SK-N-SH (cell line): ENCODE data around the gene ATG9A. TPM values are rescaled to one million over a fixed set of nuclear protein-coding genes. Genes with fewer than 3 reads are reported as not detected.

Experiments used
- CTCF ChIA-PET: fragments of 300-600, 350-600 bp; formaldehyde crosslinking; extraction: SDS; loops from one replicate; lab custom pipeline; 2021; lab: Yijun Ruan, JAX
- POLR2A ChIA-PET: fragments of 350-600 bp; sonication (Branson Sonifier 250); formaldehyde crosslinking; extraction: SDS; loops from one replicate; lab custom pipeline; 2020; ENCODE audit warnings: antibody characterized with exemption, inconsistent platforms; lab: Yijun Ruan, JAX
- DNase-seq: peaks from one replicate; pipeline ENCODE4 v3.0.0; 2012
- H2AFZ ChIP-seq: fragments of 200-600 bp; sonication (generic); 2 replicates; pipeline ENCODE4 v1.8.1; 2016; ENCODE audit warnings: antibody characterized with exemption, mild to moderate bottlenecking, low read depth
- H3F3A ChIP-seq: fragments of 200-600 bp; sonication (generic); replicated peaks from 2 replicates; pipeline ENCODE3; 2016; ENCODE audit warnings: antibody characterized with exemption, mild to moderate bottlenecking; ENCODE audit not compliant: insufficient read depth
- H3K27ac ChIP-seq, 2 experiments: fragments of 200-500 bp in 1 of 2; fragments of 200-600 bp in 1 of 2; sonication (Bioruptor generic) in 1 of 2; sonication (generic), shearing (Covaris generic) in 1 of 2; 2 replicates each; pipeline versions ENCODE4 v1.5.1 to v1.6.1; 2014 to 2016; ENCODE audit warnings: low read depth in 2 of 2, inconsistent platforms in 1 of 2, low read length in 1 of 2, mild to moderate bottlenecking in 1 of 2, mixed read lengths in 1 of 2
- H3K27me3 ChIP-seq: fragments of 200-600 bp; sonication (generic), shearing (Covaris generic); 2 replicates; pipeline ENCODE4 v1.6.1; 2016; ENCODE audit warnings: mixed run types; ENCODE audit not compliant: insufficient read depth
- H3K36me3 ChIP-seq, 2 experiments: fragments of 200-500 bp in 1 of 2; fragments of 200-600 bp in 1 of 2; sonication (Bioruptor generic) in 1 of 2; sonication (generic) in 1 of 2; replicated peaks in 1 of 2; 2 replicates each; pipeline versions ENCODE3 to v1.5.1; 2014 to 2016; ENCODE audit warnings: low read length in 1 of 2, mild to moderate bottlenecking in 1 of 2; ENCODE audit not compliant: insufficient read depth in 2 of 2, control insufficient read depth in 1 of 2
- H3K4me1 ChIP-seq, 2 experiments: fragments of 200-500 bp in 1 of 2; fragments of 200-600 bp in 1 of 2; sonication (Bioruptor generic) in 1 of 2; sonication (generic), shearing (Covaris generic) in 1 of 2; 2 replicates each; pipeline versions ENCODE4 v1.5.1 to v1.6.1; 2014 to 2016; ENCODE audit warnings: low read depth in 1 of 2, low read length in 1 of 2, mixed run types in 1 of 2; ENCODE audit not compliant: insufficient read depth in 2 of 2, control insufficient read depth in 1 of 2
- H3K4me2 ChIP-seq: fragments of 200-600 bp; sonication (generic), shearing (Covaris generic); 2 replicates; pipeline ENCODE4 v1.6.1; 2017; ENCODE audit warnings: mixed run types
- H3K4me3 ChIP-seq, 2 experiments: fragments of 200-500 bp in 1 of 2; fragments of 200-600 bp in 1 of 2; sonication (Bioruptor generic) in 1 of 2; sonication (generic), shearing (Covaris generic) in 1 of 2; 2 replicates each; pipeline versions ENCODE4 v1.5.1 to v1.8.1; 2014 to 2016; ENCODE audit warnings: low read depth in 2 of 2, inconsistent platforms in 1 of 2, low read length in 1 of 2, mild to moderate bottlenecking in 1 of 2, mixed read lengths in 1 of 2, moderate library complexity in 1 of 2
- H3K79me2 ChIP-seq: fragments of 200-600 bp; sonication (generic); 2 replicates; pipeline ENCODE4 v1.8.1; 2017; ENCODE audit warnings: mild to moderate bottlenecking; ENCODE audit not compliant: insufficient read depth
- H3K9ac ChIP-seq: fragments of 200-600 bp; sonication (generic); 2 replicates; pipeline ENCODE4 v1.6.1; 2017; ENCODE audit warnings: mixed run types
- H3K9me2 ChIP-seq: fragments of 200-600 bp; sonication (generic); 2 replicates; pipeline ENCODE4 v1.6.1; 2017; ENCODE audit warnings: mixed run types
- H3K9me3 ChIP-seq: fragments of 200-600 bp; sonication (generic); 2 replicates; pipeline ENCODE4 v1.6.1; 2017; ENCODE audit warnings: mixed run types, mild to moderate bottlenecking, moderate library complexity
- H4K20me1 ChIP-seq: fragments of 200-600 bp; sonication (generic); 2 replicates; pipeline ENCODE4 v1.6.1; 2017; ENCODE audit warnings: mild to moderate bottlenecking, mixed run types; ENCODE audit not compliant: insufficient read depth
- CTCF ChIP-seq: fragments of 200-600 bp; sonication (generic); IDR thresholded peaks from 2 replicates; pipeline ENCODE4 v1.6.1; 2017; ENCODE audit warnings: antibody characterized with exemption, mild to moderate bottlenecking, moderate library complexity
- ELF1 ChIP-seq: IDR thresholded peaks from 2 replicates; pipeline ENCODE4 v1.4.0; 2012
- EP300 ChIP-seq, 2 experiments: IDR thresholded peaks; 2 replicates each; pipeline versions ENCODE4 v1.4.0 to v1.6.1; 2012; ENCODE audit warnings: borderline replicate concordance in 1 of 2, low read depth in 1 of 2, low read length in 1 of 2
- FOSL2 ChIP-seq: IDR thresholded peaks from 2 replicates; pipeline ENCODE4 v1.4.0; 2012; ENCODE audit warnings: low read depth, mild to moderate bottlenecking, moderate library complexity, borderline replicate concordance
- FOXJ3 ChIP-seq: sonication (generic); formaldehyde crosslinking; IDR thresholded peaks from 2 replicates; pipeline ENCODE4 v1.5.1; 2020; ENCODE audit warnings: mild to moderate bottlenecking, missing genetic modification reagents
- FOXM1 ChIP-seq: IDR thresholded peaks from 2 replicates; pipeline ENCODE4 v1.4.0; 2012; ENCODE audit warnings: low read depth, mild to moderate bottlenecking
- GATA2 ChIP-seq: sonication (generic); formaldehyde crosslinking; IDR thresholded peaks from 2 replicates; pipeline ENCODE4 v1.5.0; 2020; ENCODE audit warnings: mild to moderate bottlenecking, missing genetic modification reagents
- MXI1 ChIP-seq: IDR thresholded peaks from 2 replicates; pipeline ENCODE4 v1.6.1; 2012; ENCODE audit warnings: mild to moderate bottlenecking, low read depth, low read length, improper control_type of control experiment
- RAD21 ChIP-seq: IDR thresholded peaks from 2 replicates; pipeline ENCODE4 v1.6.1; 2012; ENCODE audit warnings: mild to moderate bottlenecking, low read length
- SMC3 ChIP-seq: IDR thresholded peaks from 2 replicates; pipeline ENCODE4 v1.6.1; 2012; ENCODE audit warnings: low read depth, low read length, improper control_type of control experiment
- TCF12 ChIP-seq: IDR thresholded peaks from 2 replicates; pipeline ENCODE4 v1.4.0; 2012
- USF1 ChIP-seq: IDR thresholded peaks from 2 replicates; pipeline ENCODE4 v1.4.0; 2012; ENCODE audit warnings: low read depth, borderline replicate concordance
- USF2 ChIP-seq: fragments of 150-350 bp; IDR thresholded peaks from 2 replicates; pipeline ENCODE4 v1.6.1; 2017; ENCODE audit warnings: antibody characterized with exemption, low read length, low read depth, borderline replicate concordance
- WGBS: methylation state at CpG from one replicate; pipeline ENCODE4 v1.1.6; 2017; ENCODE audit warnings: low lambda C conversion rate; 5-methylcytosine and 5-hydroxymethylcytosine counted together
- polyA plus RNA-seq, 3 experiments: library from polyadenylated mRNA; depleted of rRNA; stranded (reverse); fragments of >200 nt; gene quantifications; 2 replicates each; pipeline ENCODE4 v1.2.3, GENCODE V29; 2012

ATG9A gene
- polyA plus RNA-seq, 1 of the 3 experiments (the other 2 are of a cell fraction), result 29.6 TPM

GRCh38 chr2:219228911-219229304 is 528 bp downstream of the ATG9A start:
- Histone ChIP-seq H3K9me2 (no peaks in the 10 kb centered on the region), H2AFZ (peak overlapping the region; percentile 75; the same call in 1 of the 2 replicates), H3K27ac (peak overlapping the region; percentile 74 to 75; a peak in 3 of 4 replicates), H3K9me3 (no peaks in the 10 kb centered on the region), H3K36me3 (peaks cover 9 to 39% of the 10 kb centered on the region in 2 experiments), H4K20me1 (no peaks in the 10 kb centered on the region), H3K4me3 (peak overlapping the region; percentile 82 to 87), H3K4me1 (peaks cover 3 to 16% of the 10 kb centered on the region in 2 experiments; a peak in 1 of 4 replicates), H3K9ac (peak overlapping the region; percentile 78), H3F3A (peaks cover 11% of the 10 kb centered on the region), H3K4me2 (peak overlapping the region; percentile 98), H3K79me2 (peaks cover 27% of the 10 kb centered on the region), H3K27me3 (no peaks in the 10 kb centered on the region)
- no peak for DNase-seq
- 4% methylated on average over 13 of the region's 19 CpGs for WGBS
- ChIA-PET CTCF (interaction anchor here (0.8 to 5.1 kb wide), 8 partner anchors 10 to 199 kb away, joined by 3 to 40 read pairs (median 4); partner anchors contain the start of gene ABCB6), POLR2A (interaction anchor here (0.6 to 2.7 kb wide), 4 partner anchors 10 to 55 kb away, joined by 3 to 23 read pairs (median 14); partner anchors contain the start of genes ABCB6, CNPPD1, GLB1L and STK16)
- no peak for TF ChIP-seq ELF1
- no peak for TF ChIP-seq USF1
- no peak for TF ChIP-seq RAD21
- TF ChIP-seq EP300 (IDR thresholded peaks at IDR 0.05; ENCODE audit: borderline replicate concordance in 1 of 2, low read depth in 1 of 2, low read length in 1 of 2), result no peak
- TF ChIP-seq TCF12, result no peak
- TF ChIP-seq FOXM1, result no peak
- TF ChIP-seq FOXJ3 (CRISPR knock-in tag), result no peak
- no peak for TF ChIP-seq GATA2
- TF ChIP-seq USF2, result no peak
- TF ChIP-seq MXI1, result no peak
- no peak for TF ChIP-seq FOSL2
- no peak for TF ChIP-seq SMC3
- TF ChIP-seq CTCF, result no peak
